Measurements from ENCODE around the gene KCNIP1.

Gene KCNIP1

GRCh38 chr5:170782438-170782837 lies 278.6 kb downstream of the KCNIP1 start:
- no peak overlapping the region for H3K9ac ChIP-seq (ENCODE audit: low read length)
- no peaks in the 10 kb centered on the region for H3F3A ChIP-seq (ENCODE audit: insufficient read depth)
- H3K4me2 ChIP-seq (ENCODE audit: low read depth, low read length, poor library complexity, severe bottlenecking) = no peak overlapping the region
- H3K27me3 ChIP-seq (ENCODE audit: low read length) = no peaks in the 10 kb centered on the region
- H4K20me1 ChIP-seq (ENCODE audit: low read depth, low read length) = no peaks in the 10 kb centered on the region
- no peaks in the 10 kb centered on the region for H3K9me2 ChIP-seq (replicated peaks; ENCODE audit: insufficient read depth, low read length)
- H3K79me2 ChIP-seq (ENCODE audit: insufficient read depth, low read length) = no peaks in the 10 kb centered on the region
- H3K27ac ChIP-seq (ENCODE audit: low read depth, low read length) = no peak overlapping the region
- TF ChIP-seq EZH2phosphoT487 (conservative IDR thresholded peaks at IDR 0.05; ENCODE audit: low read length) = no peak
- no peak for TF ChIP-seq CTCF (IDR thresholded peaks at IDR 0.05; ENCODE audit: insufficient read depth, low read length, poor library complexity, severe bottlenecking)
- H3K4me3 ChIP-seq (ENCODE audit: insufficient read depth, low read length, poor library complexity, severe bottlenecking) = no peak overlapping the region
- no peak overlapping the region for H2AFZ ChIP-seq (ENCODE audit: low read depth, low read length, severe bottlenecking)
- H3K36me3 ChIP-seq (ENCODE audit: low read length) = no peaks in the 10 kb centered on the region
- H3K9me3 ChIP-seq (ENCODE audit: insufficient read depth, low read length) = no peaks in the 10 kb centered on the region

- no peak within 1 kb of the TSS for H2AFZ ChIP-seq (ENCODE audit: low read depth, low read length, severe bottlenecking)
Observed at GRCh38 chr5:170783498-170784247, 279.9 kb downstream of the KCNIP1 start, which contains the start of gene GABRP. Gene GABRP (plus strand): TSS chr5:170783725. CDS start chr5:170788616, 4,891 bp downstream.

GRCh38 chr5:170785416-170785815 lies 281.6 kb downstream of the KCNIP1 start:
- H2AFZ ChIP-seq (ENCODE audit: low read depth, low read length, severe bottlenecking) = no peak overlapping the region
- H3K79me2 ChIP-seq (ENCODE audit: insufficient read depth, low read length) = no peaks in the 10 kb centered on the region
- no peak overlapping the region for H3K9ac ChIP-seq (ENCODE audit: low read length)
- no peaks in the 10 kb centered on the region for H3K27me3 ChIP-seq (ENCODE audit: low read length)
- no peaks in the 10 kb centered on the region for H4K20me1 ChIP-seq (ENCODE audit: low read depth, low read length)
- no peak overlapping the region for H3K4me3 ChIP-seq (ENCODE audit: insufficient read depth, low read length, poor library complexity, severe bottlenecking)
- no peak overlapping the region for H3K4me2 ChIP-seq (ENCODE audit: low read depth, low read length, poor library complexity, severe bottlenecking)
- no peaks in the 10 kb centered on the region for H3K36me3 ChIP-seq (ENCODE audit: low read length)
- no peak overlapping the region for H3K27ac ChIP-seq (ENCODE audit: low read depth, low read length)
- H3K9me3 ChIP-seq (ENCODE audit: insufficient read depth, low read length) = no peaks in the 10 kb centered on the region
- no peak for TF ChIP-seq CTCF (IDR thresholded peaks at IDR 0.05; ENCODE audit: insufficient read depth, low read length, poor library complexity, severe bottlenecking)
- no peak for TF ChIP-seq EZH2phosphoT487 (conservative IDR thresholded peaks at IDR 0.05; ENCODE audit: low read length)
- H3F3A ChIP-seq (ENCODE audit: insufficient read depth) = no peaks in the 10 kb centered on the region
- no peaks in the 10 kb centered on the region for H3K9me2 ChIP-seq (replicated peaks; ENCODE audit: insufficient read depth, low read length)

More at GRCh38 chr5:170783498-170784247, 279.9 kb downstream of the KCNIP1 start, which contains the start of gene GABRP:
- no peaks in the 10 kb centered on the region for H3K9me3 ChIP-seq (ENCODE audit: insufficient read depth, low read length)
- H3F3A ChIP-seq (ENCODE audit: insufficient read depth) = no peaks in the 10 kb centered on the region
- no peaks in the 10 kb centered on the region for H4K20me1 ChIP-seq (ENCODE audit: low read depth, low read length)
- H3K9me2 ChIP-seq (replicated peaks; ENCODE audit: insufficient read depth, low read length) = no peaks in the 10 kb centered on the region
- no peak within 1 kb of the TSS for H3K9ac ChIP-seq (ENCODE audit: low read length)
- H3K4me2 ChIP-seq (ENCODE audit: low read depth, low read length, poor library complexity, severe bottlenecking) = no peak within 1 kb of the TSS
- H3K79me2 ChIP-seq (ENCODE audit: insufficient read depth, low read length) = no peaks in the 10 kb centered on the region
- H3K4me3 ChIP-seq (ENCODE audit: insufficient read depth, low read length, poor library complexity, severe bottlenecking) = no peak within 1 kb of the TSS
- TF ChIP-seq EZH2phosphoT487 (conservative IDR thresholded peaks at IDR 0.05; ENCODE audit: low read length) (no peak), CTCF (IDR thresholded peaks at IDR 0.05; ENCODE audit: insufficient read depth, low read length, poor library complexity, severe bottlenecking) (no peak)
- H3K27ac ChIP-seq (ENCODE audit: low read depth, low read length) = no peak within 1 kb of the TSS
- no peaks in the 10 kb centered on the region for H3K27me3 ChIP-seq (ENCODE audit: low read length)
- no peaks in the 10 kb centered on the region for H3K36me3 ChIP-seq (ENCODE audit: low read length)

Measured in SU-DHL-6 (cell line).